Thymus (tissue), 11 donors: ENCODE measurements around the gene ATL2. TPM values are rescaled to one million over a fixed set of nuclear protein-coding genes. Genes with fewer than 3 reads are reported as not detected.
"Not testable (repeated sequence)": the region's sequence is repeated elsewhere in the genome, so short reads cannot be mapped to it uniquely, and the experiment has no call there.

Experiments used
- DNase-seq, 9 donors: peaks; one replicate each; pipeline ENCODE4 v3.0.0-alpha.2; 2013; ENCODE audit warnings: low spot score in 9 of 9, low read depth in 6 of 9, missing footprints in 1 of 9
- H3K27ac ChIP-seq, 2 donors: one replicate each; pipeline ENCODE4 v1.5.1; 2013; ENCODE audit warnings: control low read depth in 1 of 2, low read depth in 1 of 2, low read length in 1 of 2, mild to moderate bottlenecking in 1 of 2, moderate library complexity in 1 of 2
- H3K27me3 ChIP-seq, 2 donors: one replicate each; pipeline ENCODE4 v1.5.1; 2013; ENCODE audit warnings: low read length in 1 of 2; ENCODE audit not compliant: control insufficient read depth in 2 of 2, insufficient read depth in 1 of 2
- H3K36me3 ChIP-seq, 2 donors: one replicate each; pipeline ENCODE4 v1.5.1; 2013; ENCODE audit warnings: low read length in 1 of 2, mild to moderate bottlenecking in 1 of 2, moderate library complexity in 1 of 2; ENCODE audit not compliant: control insufficient read depth in 2 of 2, insufficient read depth in 2 of 2
- H3K4me1 ChIP-seq, 2 donors: one replicate each; pipeline ENCODE4 v1.5.1; 2013; ENCODE audit warnings: low read length in 2 of 2; ENCODE audit not compliant: control insufficient read depth in 2 of 2, insufficient read depth in 2 of 2
- H3K4me3 ChIP-seq, 2 donors: one replicate each; pipeline ENCODE4 v1.5.1; 2013; ENCODE audit warnings: low read length in 2 of 2, control low read depth in 1 of 2, mild to moderate bottlenecking in 1 of 2
- H3K9me3 ChIP-seq, 2 donors: one replicate each; pipeline ENCODE4 v1.5.1; 2013; ENCODE audit warnings: low read length in 1 of 2, mild to moderate bottlenecking in 1 of 2; ENCODE audit not compliant: control insufficient read depth in 2 of 2, insufficient read depth in 1 of 2
- WGBS: extraction: QIAGEN DNeasy Blood & Tissue Kit; methylation state at CpG from one replicate; pipeline ENCODE4 v1.1.7; 2013; 5-methylcytosine and 5-hydroxymethylcytosine counted together
- polyA plus RNA-seq: library from polyadenylated mRNA; stranded (reverse); fragments of 200-250 nt; gene quantifications from one replicate; pipeline ENCODE4 v1.2.3, GENCODE V29; 2013
- total RNA-seq: library from RNA; stranded (reverse); fragments of 120-200 nt; gene quantifications from one replicate; pipeline ENCODE4 v1.2.4, GENCODE V29; 2013
- donor health status: healthy.

ATL2 gene
- total and polyA plus RNA-seq, 2 donors = 59.4 to 69.1 TPM

GRCh38 chr2:38296197-38296780 lies 80.8 kb downstream of the ATL2 start:
- Histone ChIP-seq H3K4me3 (no peak overlapping the region), H3K27me3 (no peaks in the 10 kb centered on the region), H3K36me3 (peaks cover 16 to 49% of the 10 kb centered on the region in 2 donors), H3K27ac (no peak overlapping the region), H3K4me1 (peaks cover 0 to 2% of the 10 kb centered on the region in 2 donors), H3K9me3 (no peaks in the 10 kb centered on the region)
- DNase-seq = no peak
- 93% methylated on average over 7 of the region's 7 CpGs for WGBS

- H3K9me3 ChIP-seq = no peaks in the 10 kb centered on the region
- no peak overlapping the region for H3K4me3 ChIP-seq
- no peaks in the 10 kb centered on the region for H3K27me3 ChIP-seq
- H3K36me3 ChIP-seq = peaks cover 13 to 40% of the 10 kb centered on the region in 2 donors
- DNase-seq = no peak
- no peak overlapping the region for H3K27ac ChIP-seq
- H3K4me1 ChIP-seq = no peaks in the 10 kb centered on the region
Measured at GRCh38 chr2:38294597-38294996, 82.5 kb downstream of the ATL2 start.

- 97% methylated on average over 7 of the region's 7 CpGs for WGBS
- H3K27ac ChIP-seq = no peak overlapping the region
- no peaks in the 10 kb centered on the region for H3K9me3 ChIP-seq
- H3K36me3 ChIP-seq = peaks cover 10 to 35% of the 10 kb centered on the region in 2 donors
- H3K27me3 ChIP-seq = no peaks in the 10 kb centered on the region
- DNase-seq = no peak
- no peaks in the 10 kb centered on the region for H3K4me1 ChIP-seq
- no peak overlapping the region for H3K4me3 ChIP-seq
Measured at GRCh38 chr2:38293152-38293865, 83.8 kb downstream of the ATL2 start.

DNA sequence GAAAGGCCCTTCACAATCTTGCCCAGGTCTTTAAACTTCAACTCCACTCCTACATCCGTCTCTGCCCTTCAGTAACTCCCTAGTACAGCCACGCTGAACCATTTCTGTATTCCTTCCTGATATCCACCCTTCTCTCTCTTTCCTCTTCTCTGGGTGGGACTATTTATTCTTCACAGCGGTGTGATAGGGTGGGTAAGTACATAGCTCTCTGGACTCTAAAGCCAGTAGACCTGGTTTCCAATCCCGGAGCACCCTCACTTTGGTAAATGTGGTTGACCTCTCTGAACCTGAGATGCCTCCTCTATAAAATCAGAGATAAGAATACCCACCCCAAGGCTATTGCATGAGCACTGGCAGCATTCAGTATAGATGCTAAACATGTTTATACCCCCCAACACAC lies 86.7 kb downstream of the ATL2 start:
- DNase-seq = no peak
- WGBS = 92% methylated on average over 4 of the region's 4 CpGs

DNA sequence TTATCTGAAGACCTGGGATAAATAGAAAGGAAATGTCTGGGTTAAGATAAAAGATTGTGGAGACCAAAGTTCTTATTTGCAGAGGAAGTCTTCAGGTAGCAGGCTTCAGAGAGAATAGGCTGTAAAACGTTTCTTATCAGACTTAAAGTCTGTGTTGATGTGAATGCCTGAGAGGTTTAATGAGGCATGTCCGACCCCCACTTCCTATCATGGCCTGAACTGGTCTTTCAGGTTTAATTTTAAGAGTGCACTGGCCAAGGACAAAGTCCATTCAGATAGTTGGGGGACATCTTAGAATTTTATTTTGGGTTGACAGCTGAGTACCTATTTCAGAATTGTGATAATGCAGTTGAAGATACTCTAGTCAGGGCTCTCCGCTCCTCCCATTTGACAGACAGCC lies 92.1 kb downstream of the ATL2 start:
- no peaks in the 10 kb centered on the region for H3K36me3 ChIP-seq
- H3K4me1 ChIP-seq = peaks cover 0 to 11% of the 10 kb centered on the region in 2 donors
- H3K9me3 ChIP-seq = no peaks in the 10 kb centered on the region
- H3K4me3 ChIP-seq = no peak overlapping the region
- WGBS = 40% methylated on average over 3 of the region's 3 CpGs
- no peaks in the 10 kb centered on the region for H3K27me3 ChIP-seq
- DNase-seq = peak in 1 of 9 donors; percentile 34
- no peak overlapping the region for H3K27ac ChIP-seq

More for the DNA sequence above, 86.7 kb downstream of the ATL2 start:
- no peaks in the 10 kb centered on the region for H3K27me3 ChIP-seq
- H3K36me3 ChIP-seq = peaks cover 0 to 6% of the 10 kb centered on the region in 2 donors
- H3K4me3 ChIP-seq = no peak overlapping the region
- no peak overlapping the region for H3K27ac ChIP-seq
- H3K9me3 ChIP-seq = no peaks in the 10 kb centered on the region
- H3K4me1 ChIP-seq = peaks cover 0 to 8% of the 10 kb centered on the region in 2 donors

GRCh38 chr2:38281095-38281742 lies 95.9 kb downstream of the ATL2 start:
- DNase-seq = no peak
- 96% methylated on average over 6 of the region's 6 CpGs for WGBS
- Histone ChIP-seq H3K4me1 (peaks cover 0 to 11% of the 10 kb centered on the region in 2 donors), H3K4me3 (no peak overlapping the region), H3K27ac (no peak overlapping the region), H3K36me3 (no peaks in the 10 kb centered on the region), H3K9me3 (no peaks in the 10 kb centered on the region), H3K27me3 (no peaks in the 10 kb centered on the region)

DNA sequence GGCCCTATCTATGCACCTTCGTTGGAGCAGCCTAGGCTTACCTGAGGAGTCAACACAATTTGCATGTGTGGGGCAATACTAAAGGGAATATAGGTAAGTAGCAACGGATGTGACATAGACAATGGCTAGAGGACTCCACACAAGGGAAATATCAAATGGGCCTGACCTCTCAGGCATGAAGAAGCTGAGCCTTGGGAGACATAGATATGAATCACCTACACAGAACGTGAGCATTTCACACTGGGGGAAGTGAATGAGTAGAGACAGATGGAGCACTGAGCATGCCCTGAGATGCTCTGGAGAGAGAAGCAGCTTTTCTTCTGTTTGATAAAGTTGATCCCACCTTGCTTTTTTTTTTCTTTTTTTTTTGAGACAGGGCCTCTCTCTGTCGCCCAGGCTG lies 97.9 kb downstream of the ATL2 start:
- Histone ChIP-seq H3K9me3 (no peaks in the 10 kb centered on the region), H3K4me1 (no peaks in the 10 kb centered on the region), H3K27me3 (no peaks in the 10 kb centered on the region), H3K36me3 (no peaks in the 10 kb centered on the region), H3K4me3 (no peak overlapping the region), H3K27ac (no peak overlapping the region)
- DNase-seq = no peak
- 94% methylated on average over 4 of the region's 4 CpGs for WGBS

DNA sequence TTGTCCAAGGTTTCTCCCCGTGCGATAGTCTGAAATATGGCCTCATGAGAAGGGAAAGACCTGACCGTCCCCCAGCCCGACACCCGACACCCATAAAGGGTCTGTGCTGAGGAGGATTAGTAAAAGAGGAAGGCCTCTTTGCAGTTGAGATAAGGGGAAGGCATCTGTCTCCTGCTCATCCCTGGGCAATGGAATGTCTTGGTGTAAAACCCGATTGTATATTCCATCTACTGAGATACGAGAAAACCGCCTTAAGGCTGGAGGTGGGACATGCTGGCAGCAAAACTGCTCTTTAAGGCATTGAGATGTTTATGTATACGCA lies 99.0 kb downstream of the ATL2 start:
- H3K27ac ChIP-seq, H3K36me3 ChIP-seq: not testable (repeated sequence)

DNA sequence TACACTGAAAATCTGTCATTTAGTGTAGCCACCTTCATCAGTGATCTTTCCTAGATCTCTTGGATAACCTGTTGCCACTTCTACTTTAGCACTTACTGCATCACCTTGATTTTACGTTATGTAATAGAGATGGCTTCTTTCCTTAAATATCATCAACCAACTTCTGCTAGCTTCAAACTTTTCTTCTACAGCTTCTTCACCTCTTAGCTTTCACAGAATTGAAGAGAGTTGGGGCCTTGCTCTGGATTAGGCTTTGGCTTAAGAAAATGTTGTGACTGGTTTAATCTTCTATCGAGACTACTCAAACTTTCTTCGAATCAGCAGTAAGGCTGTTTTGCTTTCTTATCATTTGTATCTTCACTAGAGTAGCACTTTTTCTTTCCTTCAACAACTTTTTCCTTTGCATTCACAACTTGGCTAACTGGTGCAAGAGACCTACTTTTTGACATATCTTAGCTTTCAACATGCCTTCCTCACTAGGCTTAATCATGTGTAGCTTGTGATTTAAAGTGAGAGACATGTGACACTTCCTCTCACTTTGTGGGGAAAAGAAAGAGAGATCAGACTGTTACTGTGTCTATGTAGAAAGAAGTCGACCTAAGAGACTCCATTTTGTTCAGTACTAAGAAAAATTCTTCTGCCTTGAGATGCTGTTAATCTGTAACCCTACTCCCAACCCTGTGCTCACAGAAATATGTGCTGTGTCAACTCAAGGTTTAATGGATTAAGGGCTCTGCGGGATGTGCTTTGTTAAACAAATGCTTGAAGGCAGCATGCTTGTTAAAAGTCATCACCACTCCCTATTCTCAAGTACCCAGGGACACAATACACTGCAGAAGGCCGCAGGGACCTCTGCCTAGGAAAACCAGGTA lies 99.6 kb downstream of the ATL2 start:
- H3K36me3 ChIP-seq = no peaks in the 10 kb centered on the region
- peak in 1 of 9 donors; percentile 44 for DNase-seq
- H3K27ac ChIP-seq = no peak overlapping the region
- H3K4me1 ChIP-seq = no peaks in the 10 kb centered on the region
- H3K9me3 ChIP-seq = no peaks in the 10 kb centered on the region
- WGBS = 86% methylated on average over 6 of the region's 6 CpGs
- no peak overlapping the region for H3K4me3 ChIP-seq
- H3K27me3 ChIP-seq = no peaks in the 10 kb centered on the region

More for the DNA sequence above, 99.0 kb downstream of the ATL2 start:
- DNase-seq, H3K4me1 ChIP-seq, H3K4me3 ChIP-seq, H3K27me3 ChIP-seq, H3K9me3 ChIP-seq: not testable (repeated sequence)
- 96% methylated on average over 9 of the region's 9 CpGs for WGBS
